Gastrocnemius medialis (tissue), 4 donors: ENCODE measurements around the gene UFD1.

Source experiments
- POLR2A ChIP-seq, 2 donors: fragments of 450-650 bp; IDR thresholded peaks; one replicate each; pipeline ENCODE4 v1.6.1; 2017; ENCODE audit warnings: antibody characterized with exemption in 2 of 2, mild to moderate bottlenecking in 2 of 2, moderate library complexity in 2 of 2
- TF ChIP-seq, protein P1 (sequence below), 5 experiments: fragments of 450-650 bp in 3 of 5; fragments of 200-600 bp in 2 of 5; sonication (generic) in 2 of 5; IDR thresholded peaks in 4 of 5; conservative IDR thresholded peaks in 1 of 5; 1 replicate in 4 of 5; 2 replicates in 1 of 5; pipeline ENCODE4 v1.5.1; 2016 to 2019; ENCODE audit warnings: antibody characterized with exemption in 5 of 5, mild to moderate bottlenecking in 3 of 5, moderate library complexity in 3 of 5

DNA sequence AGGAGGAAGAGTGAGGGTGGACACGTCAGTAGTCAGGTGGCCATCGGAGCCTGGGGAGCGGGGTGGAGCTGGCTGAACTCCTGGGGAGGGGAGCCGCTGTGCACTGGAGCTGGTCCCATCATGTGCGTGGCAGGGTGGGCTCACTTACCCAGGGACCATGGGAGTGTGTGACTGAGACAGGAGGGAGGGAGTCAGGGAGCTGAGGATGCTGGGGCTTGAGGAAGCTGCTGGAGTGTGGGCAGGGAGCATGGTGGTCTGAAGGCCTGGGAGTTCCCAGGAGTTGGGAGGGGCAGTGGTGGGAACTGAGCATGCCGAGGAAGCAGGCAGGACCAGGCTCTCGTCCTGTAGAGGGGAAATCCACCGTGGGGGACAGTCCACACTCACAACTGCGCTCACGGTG lies 27.2 kb upstream of the UFD1 start:
- TF ChIP-seq, protein P1, sequence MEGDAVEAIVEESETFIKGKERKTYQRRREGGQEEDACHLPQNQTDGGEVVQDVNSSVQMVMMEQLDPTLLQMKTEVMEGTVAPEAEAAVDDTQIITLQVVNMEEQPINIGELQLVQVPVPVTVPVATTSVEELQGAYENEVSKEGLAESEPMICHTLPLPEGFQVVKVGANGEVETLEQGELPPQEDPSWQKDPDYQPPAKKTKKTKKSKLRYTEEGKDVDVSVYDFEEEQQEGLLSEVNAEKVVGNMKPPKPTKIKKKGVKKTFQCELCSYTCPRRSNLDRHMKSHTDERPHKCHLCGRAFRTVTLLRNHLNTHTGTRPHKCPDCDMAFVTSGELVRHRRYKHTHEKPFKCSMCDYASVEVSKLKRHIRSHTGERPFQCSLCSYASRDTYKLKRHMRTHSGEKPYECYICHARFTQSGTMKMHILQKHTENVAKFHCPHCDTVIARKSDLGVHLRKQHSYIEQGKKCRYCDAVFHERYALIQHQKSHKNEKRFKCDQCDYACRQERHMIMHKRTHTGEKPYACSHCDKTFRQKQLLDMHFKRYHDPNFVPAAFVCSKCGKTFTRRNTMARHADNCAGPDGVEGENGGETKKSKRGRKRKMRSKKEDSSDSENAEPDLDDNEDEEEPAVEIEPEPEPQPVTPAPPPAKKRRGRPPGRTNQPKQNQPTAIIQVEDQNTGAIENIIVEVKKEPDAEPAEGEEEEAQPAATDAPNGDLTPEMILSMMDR (IDR thresholded peaks at IDR 0.05 in 4 of 5, conservative IDR thresholded peaks at IDR 0.05 in 1 of 5), result no peak
- no peak for TF ChIP-seq POLR2A (IDR thresholded peaks at IDR 0.05)
